GM18951 (cell line): ENCODE results near the gene ARHGAP25.

Source experiments
- POLR2A ChIP-seq: IDR thresholded peaks from 4 replicates; pipeline ENCODE4 v1.6.1; 2011; ENCODE audit warnings: mild to moderate bottlenecking; ENCODE audit not compliant: insufficient read length, insufficient read depth; ENCODE audit errors: extremely low read depth
- in situ Hi-C: fragments of 300-500 bp; cut with MboI; formaldehyde crosslinking; loops from one replicate; pipeline ENCODE4 v1.12.0; 2022; ENCODE audit warnings: low sequenced_read_pairs, mixed read lengths, inconsistent platforms; ENCODE audit not compliant: unreplicated experiment

Gene ARHGAP25, protein sequence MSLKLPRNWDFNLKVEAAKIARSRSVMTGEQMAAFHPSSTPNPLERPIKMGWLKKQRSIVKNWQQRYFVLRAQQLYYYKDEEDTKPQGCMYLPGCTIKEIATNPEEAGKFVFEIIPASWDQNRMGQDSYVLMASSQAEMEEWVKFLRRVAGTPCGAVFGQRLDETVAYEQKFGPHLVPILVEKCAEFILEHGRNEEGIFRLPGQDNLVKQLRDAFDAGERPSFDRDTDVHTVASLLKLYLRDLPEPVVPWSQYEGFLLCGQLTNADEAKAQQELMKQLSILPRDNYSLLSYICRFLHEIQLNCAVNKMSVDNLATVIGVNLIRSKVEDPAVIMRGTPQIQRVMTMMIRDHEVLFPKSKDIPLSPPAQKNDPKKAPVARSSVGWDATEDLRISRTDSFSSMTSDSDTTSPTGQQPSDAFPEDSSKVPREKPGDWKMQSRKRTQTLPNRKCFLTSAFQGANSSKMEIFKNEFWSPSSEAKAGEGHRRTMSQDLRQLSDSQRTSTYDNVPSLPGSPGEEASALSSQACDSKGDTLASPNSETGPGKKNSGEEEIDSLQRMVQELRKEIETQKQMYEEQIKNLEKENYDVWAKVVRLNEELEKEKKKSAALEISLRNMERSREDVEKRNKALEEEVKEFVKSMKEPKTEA

DNA sequence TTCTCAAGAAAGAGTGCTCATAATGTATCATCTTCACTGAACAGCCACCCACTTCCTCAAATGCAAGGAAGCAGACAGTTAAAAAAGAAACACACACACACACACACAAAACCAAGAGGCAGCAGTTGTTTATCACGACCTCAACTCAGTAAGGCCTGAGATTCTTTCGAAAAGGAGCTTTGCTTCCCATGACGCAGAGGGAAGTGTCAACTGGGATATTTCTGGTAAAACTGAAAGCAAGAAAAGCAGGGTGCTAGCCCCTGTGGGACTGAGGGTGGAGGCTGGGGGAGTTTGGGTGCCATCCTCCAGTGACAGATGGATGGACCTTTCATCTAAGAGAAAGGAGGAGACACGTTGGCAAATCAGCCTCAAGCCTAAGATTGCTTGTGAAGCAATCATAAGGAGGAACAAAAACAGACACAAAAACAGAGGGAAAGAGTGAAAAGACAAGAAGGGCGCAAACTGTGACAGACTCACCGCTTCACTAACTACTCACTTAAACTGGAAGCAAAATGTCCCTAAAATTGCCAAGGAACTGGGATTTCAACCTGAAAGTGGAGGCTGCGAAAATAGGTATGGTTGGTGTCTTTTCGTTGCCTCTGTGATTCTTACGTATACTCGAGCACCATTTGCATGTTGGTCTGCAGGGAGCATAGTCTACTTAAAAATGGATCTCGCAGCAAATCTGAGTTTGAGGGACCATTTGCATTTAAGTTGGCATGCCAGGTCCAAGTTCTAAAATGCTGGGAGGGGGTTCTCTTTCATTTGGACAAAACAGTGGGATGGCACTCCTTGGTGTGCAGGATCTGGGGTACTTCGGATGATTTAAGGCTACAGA is at the start of gene ARHGAP25:
TSS of gene ARHGAP25 (plus strand) at position 124 of the 838 bp plus-strand sequence. CDS start at position 513, 389 bp downstream.
- TF ChIP-seq POLR2A: no peak
- in situ Hi-C loops: loop anchor here (25.0 kb wide), 1 partner anchor 177 kb away; no protein-coding TSS in a partner anchor

DNA sequence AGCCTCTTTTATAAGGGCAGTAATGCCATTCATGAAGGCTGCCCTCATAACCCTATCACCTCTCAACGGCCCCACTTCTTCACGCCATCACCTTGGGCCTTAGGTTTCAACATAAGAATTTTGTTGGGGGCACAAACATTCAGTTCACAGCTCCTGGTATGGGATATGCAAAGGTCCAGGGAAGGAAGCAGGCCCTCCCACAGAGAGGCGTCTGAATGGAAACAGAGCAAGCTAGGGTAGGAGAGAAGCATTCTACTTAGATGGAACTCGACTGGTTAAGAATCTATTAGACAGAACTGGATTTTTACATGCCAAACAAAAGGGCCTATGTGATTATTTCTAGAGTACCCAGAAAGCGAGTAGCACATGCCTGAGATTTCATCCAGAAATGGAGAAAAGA is 48.4 kb upstream of the ARHGAP25 start:
- in situ Hi-C loops: no loop called here
- TF ChIP-seq POLR2A: no peak

DNA sequence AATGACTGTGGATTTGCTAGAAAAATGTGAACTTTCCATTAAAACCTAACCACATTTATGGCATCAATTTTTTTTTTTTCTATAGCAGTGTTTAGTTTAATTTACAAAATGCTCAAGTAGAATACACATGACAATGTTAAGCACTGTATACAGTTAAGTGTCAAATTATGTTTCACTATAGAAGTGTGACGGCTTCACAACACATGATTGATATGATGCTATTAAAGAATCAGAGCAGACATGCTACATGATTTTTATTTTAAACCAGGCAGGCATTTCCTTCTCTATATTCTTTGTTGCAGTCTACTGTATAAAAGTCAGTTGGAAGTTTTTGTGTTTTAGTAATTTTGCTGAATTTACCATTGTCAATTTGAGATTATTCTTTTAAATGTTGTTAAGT is 47.6 kb upstream of the ARHGAP25 start:
- in situ Hi-C loops: no loop called here
- TF ChIP-seq POLR2A: no peak

DNA sequence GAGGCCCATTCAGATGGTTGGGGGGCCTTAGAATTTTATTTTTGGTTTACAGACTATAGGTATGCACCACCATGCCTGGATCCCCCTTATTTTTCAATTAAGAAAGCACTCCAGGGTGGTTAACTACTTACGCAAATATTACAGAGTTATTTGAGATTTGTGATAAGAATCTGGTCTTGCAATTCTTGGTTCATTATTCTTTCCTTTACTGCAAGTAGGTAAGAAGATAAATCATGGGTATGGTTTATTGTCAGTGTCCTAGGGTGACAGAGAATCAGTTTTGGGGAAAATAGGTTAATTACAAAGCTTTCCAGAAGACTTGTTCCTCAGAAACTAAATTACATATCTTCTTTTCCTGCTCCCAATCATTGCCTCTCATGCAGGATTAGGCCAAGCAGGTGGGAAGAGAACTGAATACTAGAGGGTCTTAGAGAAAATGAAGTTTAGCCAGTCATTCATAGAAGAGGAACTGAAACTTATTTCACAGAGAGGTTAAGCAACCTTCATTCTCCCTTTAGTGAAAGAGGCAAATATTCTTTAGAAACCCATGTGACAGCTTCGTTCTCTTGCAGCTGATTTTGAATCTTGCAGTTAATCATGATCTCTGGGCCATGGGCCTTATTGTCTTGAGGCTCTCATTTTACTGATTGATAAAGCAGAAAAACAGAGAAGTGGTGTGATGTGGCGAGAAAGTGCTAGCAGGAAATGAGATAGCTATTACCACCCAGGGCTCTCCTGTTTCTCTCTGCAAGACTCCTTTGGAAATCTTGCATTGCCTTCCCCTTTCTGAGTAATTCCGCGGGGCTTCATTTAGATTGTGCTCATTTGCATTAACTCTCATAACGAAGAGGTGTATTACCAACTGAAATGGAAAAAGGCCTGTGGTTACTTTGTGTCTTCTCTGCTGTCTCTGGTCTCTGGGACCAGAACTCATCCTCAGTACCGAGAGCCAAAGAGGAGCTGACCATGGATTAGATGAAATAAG is 44.8 kb upstream of the ARHGAP25 start:
- in situ Hi-C loops: no loop called here
- TF ChIP-seq POLR2A: no peak

DNA sequence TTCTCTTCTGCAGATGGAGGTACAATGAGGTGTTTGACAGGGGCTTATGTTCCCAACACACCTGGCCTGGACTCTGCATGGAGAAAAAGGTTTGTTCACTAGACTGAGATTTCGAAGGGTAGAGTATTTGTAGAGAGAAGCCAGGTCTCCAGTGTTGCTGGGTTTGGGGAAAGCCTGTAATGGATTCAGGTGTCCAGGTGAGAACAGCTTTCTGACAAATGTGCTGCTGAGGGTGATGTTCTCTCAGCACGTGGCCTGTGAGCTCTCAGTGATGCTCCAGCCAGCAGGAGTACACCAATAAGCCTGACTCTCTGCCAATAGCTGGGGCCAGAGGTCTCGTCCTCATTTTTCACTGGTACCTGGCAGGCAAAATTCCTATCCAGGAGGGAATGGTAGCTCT is 43.8 kb upstream of the ARHGAP25 start:
- TF ChIP-seq POLR2A: no peak
- in situ Hi-C loops: no loop called here

DNA sequence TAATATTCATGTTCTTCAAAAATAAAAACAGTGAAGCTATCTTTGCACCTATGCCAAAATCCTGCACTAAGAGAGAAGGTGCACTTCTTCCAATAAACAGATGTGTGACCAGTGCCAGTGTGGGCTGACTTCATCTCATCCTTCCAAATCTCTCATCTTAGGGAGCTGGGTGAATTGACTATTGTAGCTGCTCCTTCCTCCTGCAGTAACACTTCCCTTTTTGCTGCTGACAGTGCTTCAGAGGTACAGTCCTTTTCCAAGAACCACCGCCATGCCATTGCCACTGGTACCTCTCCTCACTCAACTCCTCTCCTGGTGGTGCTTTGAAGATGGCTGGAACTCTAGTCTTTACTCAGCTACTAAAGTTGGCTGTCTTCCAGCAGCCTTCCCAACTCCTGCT is 42.1 kb upstream of the ARHGAP25 start:
- in situ Hi-C loops: no loop called here
- TF ChIP-seq POLR2A: no peak

DNA sequence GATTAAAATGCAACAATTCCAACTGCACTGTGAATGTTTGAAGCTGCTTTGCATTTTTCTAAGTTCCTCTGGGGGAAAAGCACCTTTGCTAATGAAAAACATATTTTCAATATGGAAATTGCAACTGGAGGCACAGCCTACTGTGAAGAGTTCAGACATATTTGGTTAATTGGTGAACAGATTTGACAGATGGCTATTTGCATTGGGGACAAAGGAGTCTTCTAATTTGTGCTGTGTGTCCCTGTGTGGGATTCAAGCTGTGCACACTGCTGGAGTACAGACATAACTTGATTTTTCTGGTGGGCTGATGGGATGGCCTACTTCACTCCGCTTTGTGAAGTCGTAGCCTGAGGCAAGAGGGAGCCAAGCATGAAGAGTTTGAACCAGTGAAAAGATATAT is 40.7 kb upstream of the ARHGAP25 start:
- in situ Hi-C loops: no loop called here
- no peak for TF ChIP-seq POLR2A

DNA sequence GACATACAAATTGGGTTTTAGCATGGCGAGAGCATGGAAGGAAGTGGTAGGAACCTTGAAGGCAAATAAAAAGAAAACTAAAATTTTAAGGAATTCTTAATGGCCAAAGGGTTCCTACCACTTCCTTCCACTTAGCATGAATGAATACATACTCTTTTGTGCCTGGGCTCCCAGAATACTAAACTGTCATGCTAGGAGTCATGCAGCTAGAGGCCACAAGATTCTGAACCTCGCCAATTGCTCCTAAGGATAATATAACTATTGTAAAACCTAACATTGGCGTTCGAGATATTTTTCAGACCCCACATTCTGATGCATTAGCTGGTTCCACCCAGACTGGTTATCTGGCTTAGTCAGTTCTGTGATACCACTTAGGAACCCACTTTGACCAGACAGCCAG is 38.6 kb upstream of the ARHGAP25 start:
- in situ Hi-C loops: no loop called here
- TF ChIP-seq POLR2A: no peak

DNA sequence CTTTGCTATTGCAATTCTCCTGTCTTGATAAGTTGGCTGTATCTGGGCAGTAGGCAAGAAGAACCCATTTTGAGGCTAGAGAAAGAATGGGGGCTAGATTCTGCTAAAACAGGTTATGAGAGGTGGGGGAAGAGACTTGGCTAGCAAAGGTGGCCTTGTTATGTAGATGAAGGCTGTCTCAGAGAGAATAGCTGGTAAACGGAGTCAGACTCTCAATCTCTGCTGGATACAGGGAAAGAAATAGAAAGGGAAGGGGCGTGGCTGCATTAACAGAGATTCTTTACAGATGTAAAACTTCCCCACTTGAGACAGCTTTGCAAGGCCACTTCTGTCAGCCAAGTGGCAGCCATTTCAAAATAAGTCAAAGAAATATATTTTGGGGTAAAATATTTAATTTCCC is 38.1 kb upstream of the ARHGAP25 start:
- in situ Hi-C loops: no loop called here

DNA sequence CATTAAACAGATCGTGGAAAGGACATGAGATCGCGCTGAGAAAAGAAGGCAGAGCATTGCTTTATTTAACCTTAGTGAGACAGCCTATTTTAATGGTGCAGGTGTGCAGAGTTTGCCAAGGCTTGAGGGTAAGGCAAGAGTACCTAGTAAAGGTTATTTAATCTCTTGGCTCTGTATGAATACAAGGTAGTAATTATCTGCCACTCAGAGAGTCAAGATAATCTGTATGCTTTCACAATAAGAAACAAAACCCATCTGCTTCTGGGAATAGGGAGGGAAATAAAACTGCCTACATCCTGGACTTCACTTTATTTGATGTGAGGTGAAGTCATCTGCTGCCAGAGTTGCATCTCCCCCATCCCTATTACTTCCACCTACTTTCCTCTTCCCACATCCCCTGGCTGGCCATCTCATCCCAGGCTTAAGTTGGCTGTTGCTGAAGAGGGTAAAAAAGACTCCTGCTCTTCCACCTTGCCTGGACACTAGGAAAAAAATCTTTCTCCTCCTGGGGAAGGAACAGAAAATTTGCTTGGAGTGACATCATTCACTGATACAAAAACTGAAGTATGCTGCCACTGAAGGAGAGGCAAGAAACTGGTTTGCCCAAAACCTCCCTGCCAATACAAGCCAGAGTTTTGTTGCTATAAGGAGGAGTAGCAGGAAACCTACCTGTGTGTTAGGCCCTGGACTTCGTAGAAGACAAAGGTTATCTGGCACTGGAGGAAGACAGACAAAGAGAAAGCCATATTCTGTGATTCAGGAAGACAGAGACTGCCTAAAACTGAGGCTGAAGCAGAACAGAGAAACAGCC is 35.8 kb upstream of the ARHGAP25 start:
- TF ChIP-seq POLR2A: no peak
- in situ Hi-C loops: no loop called here

More for the DNA sequence above, 38.1 kb upstream of the ARHGAP25 start:
- no peak for TF ChIP-seq POLR2A

DNA sequence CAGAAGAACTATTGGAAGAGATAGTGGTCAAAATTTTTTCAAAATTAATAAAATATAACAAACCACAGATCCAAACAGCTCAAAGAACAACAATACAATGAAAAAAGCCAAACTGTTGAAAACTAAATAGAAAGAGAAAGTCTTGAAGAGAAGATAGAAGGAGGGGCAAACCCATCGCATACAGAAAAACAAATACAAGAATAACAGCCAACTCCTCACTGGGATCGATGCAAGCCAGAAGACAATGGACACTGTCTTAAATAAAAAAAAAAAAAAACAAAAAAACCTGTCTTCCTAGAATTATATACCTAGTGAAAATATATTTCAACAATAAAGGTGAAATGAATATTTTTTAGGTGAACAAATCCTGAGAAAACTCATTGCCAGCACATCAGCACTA is 34.1 kb upstream of the ARHGAP25 start:
- in situ Hi-C loops: loop anchor here (25.0 kb wide), 1 partner anchor 213 kb away; no protein-coding TSS in a partner anchor
- TF ChIP-seq POLR2A: no peak
